Muscle of arm (tissue), 12 donors: ENCODE results near the gene MED14. TPM values are rescaled to one million over a fixed set of nuclear protein-coding genes. Genes with fewer than 3 reads are reported as not detected.
"Not testable (repeated sequence)": the region's sequence is repeated elsewhere in the genome, so short reads cannot be mapped to it uniquely, and the experiment has no call there.

Experiments used
- DNase-seq: peaks from one replicate; pipeline ENCODE4 v3.0.0-alpha.2; 2013
- polyA plus RNA-seq, 12 donors: library from polyadenylated mRNA; unstranded; fragments of 120-200 nt; gene quantifications; one replicate each; pipeline ENCODE4 v1.2.1, GENCODE V29; 2013; ENCODE audit not compliant: insufficient read length in 12 of 12

The MED14 gene
- polyA plus RNA-seq, 12 donors: 23.0 to 64.7 (median 38.1) TPM; not detected in 1

- no peak for DNase-seq
Measured at GRCh38 chrX:40733706-40734105, 1.6 kb downstream of the MED14 start.

GRCh38 chrX:40732499-40732898 lies 2.8 kb downstream of the MED14 start:
- not testable (repeated sequence) for DNase-seq

- DNase-seq: no peak
Measured at GRCh38 chrX:40729598-40730584, 5.5 kb downstream of the MED14 start.

- DNase-seq: no peak
Measured at GRCh38 chrX:40727581-40728252, 7.6 kb downstream of the MED14 start.

- no peak for DNase-seq
Measured at GRCh38 chrX:40727093-40727492, 8.2 kb downstream of the MED14 start.

GRCh38 chrX:40722930-40723329 lies 12.4 kb downstream of the MED14 start:
- DNase-seq: no peak

- no peak for DNase-seq
Measured at GRCh38 chrX:40721489-40722106, 13.7 kb downstream of the MED14 start.

GRCh38 chrX:40720792-40721191 lies 14.6 kb downstream of the MED14 start:
- DNase-seq: no peak

GRCh38 chrX:40720339-40720738 lies 15.0 kb downstream of the MED14 start:
- no peak for DNase-seq

- no peak for DNase-seq
Measured at GRCh38 chrX:40719731-40720130, 15.6 kb downstream of the MED14 start.

GRCh38 chrX:40719218-40719617 lies 16.1 kb downstream of the MED14 start:
- no peak for DNase-seq

GRCh38 chrX:40709395-40709794 lies 25.9 kb downstream of the MED14 start:
- DNase-seq: no peak

GRCh38 chrX:40705658-40706312 lies 29.6 kb downstream of the MED14 start:
- DNase-seq: no peak

GRCh38 chrX:40700640-40701342 lies 34.6 kb downstream of the MED14 start:
- no peak for DNase-seq

GRCh38 chrX:40698851-40699250 lies 36.5 kb downstream of the MED14 start:
- no peak for DNase-seq

- no peak for DNase-seq
Measured at GRCh38 chrX:40694802-40695201, 40.5 kb downstream of the MED14 start.

- no peak for DNase-seq
Measured at GRCh38 chrX:40688929-40689328, 46.4 kb downstream of the MED14 start.

- no peak for DNase-seq
Measured at GRCh38 chrX:40687169-40687568, 48.2 kb downstream of the MED14 start.

GRCh38 chrX:40685362-40685918 lies 49.9 kb downstream of the MED14 start:
- DNase-seq: no peak

- DNase-seq: no peak
Measured at GRCh38 chrX:40684092-40684491, 51.2 kb downstream of the MED14 start.

- DNase-seq: no peak
Measured at GRCh38 chrX:40683245-40683644, 52.1 kb downstream of the MED14 start.
